ENCODE measurements around the gene CELSR1. TPM values are rescaled to one million over a fixed set of nuclear protein-coding genes. Genes with fewer than 3 reads are reported as not detected.

Gene CELSR1
- total and polyA plus RNA-seq, 2 donors (not counting 1 experiment from before 2014, with no cell fraction given) = 0.07 to 1.8 TPM

DNA sequence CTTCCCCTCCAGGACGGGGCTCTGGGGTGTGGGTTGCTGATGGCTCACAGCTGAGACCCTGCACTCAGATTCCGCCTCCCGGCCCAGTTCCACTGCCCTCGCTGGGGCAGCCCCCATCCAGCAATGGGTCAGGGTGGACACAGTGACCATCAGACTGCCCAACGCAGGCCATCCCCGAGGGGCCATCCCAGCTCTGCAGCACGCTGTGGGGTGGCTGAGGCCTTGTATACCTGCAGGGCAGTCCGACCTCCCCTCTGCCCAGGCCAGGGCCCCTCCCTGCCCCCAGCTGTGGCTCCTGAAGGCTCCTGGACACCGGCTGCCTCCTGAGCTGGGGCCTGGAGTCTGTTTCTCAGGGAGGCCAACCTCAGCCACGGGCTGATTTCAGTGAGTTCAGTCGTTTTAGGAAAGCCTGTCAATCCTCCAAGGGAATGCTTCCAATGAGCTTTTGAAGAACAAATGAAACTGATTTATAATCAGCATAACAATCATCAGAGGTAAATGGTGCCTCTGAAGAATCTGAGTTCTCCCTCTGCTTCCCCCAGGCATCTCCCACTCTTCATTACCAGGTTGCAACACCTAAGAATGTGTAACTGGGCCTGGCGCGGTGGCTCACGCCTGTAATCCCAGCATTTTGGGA is 95.1 kb downstream of the CELSR1 start:
- no peak overlapping the region for H2AFZ ChIP-seq (ENCODE audit: low read length)
- no peak overlapping the region for H3K4me3 ChIP-seq (replicated peaks in 1 of 4; ENCODE audit: control extremely low read depth in 1 of 4, insufficient read depth in 1 of 4, low read depth in 3 of 4, low read length in 4 of 4)
- no peaks in the 10 kb centered on the region for H3K9me3 ChIP-seq (ENCODE audit: control insufficient read depth, insufficient read depth, low read depth, low read length)
- H3K4me2 ChIP-seq (ENCODE audit: extremely low read depth, insufficient read depth, low read length) = no peak overlapping the region
- H3K36me3 ChIP-seq (ENCODE audit: control insufficient read depth, insufficient read depth, low read length) = no peaks in the 10 kb centered on the region
- TF ChIP-seq, protein P1, sequence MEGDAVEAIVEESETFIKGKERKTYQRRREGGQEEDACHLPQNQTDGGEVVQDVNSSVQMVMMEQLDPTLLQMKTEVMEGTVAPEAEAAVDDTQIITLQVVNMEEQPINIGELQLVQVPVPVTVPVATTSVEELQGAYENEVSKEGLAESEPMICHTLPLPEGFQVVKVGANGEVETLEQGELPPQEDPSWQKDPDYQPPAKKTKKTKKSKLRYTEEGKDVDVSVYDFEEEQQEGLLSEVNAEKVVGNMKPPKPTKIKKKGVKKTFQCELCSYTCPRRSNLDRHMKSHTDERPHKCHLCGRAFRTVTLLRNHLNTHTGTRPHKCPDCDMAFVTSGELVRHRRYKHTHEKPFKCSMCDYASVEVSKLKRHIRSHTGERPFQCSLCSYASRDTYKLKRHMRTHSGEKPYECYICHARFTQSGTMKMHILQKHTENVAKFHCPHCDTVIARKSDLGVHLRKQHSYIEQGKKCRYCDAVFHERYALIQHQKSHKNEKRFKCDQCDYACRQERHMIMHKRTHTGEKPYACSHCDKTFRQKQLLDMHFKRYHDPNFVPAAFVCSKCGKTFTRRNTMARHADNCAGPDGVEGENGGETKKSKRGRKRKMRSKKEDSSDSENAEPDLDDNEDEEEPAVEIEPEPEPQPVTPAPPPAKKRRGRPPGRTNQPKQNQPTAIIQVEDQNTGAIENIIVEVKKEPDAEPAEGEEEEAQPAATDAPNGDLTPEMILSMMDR (conservative IDR thresholded peaks at IDR 0.05 in 1 of 2, IDR thresholded peaks at IDR 0.05 in 1 of 2; ENCODE audit: low read depth in 1 of 2, low read length in 2 of 2) = no peak
- no peak for TF ChIP-seq EZH2 (IDR thresholded peaks at IDR 0.05; ENCODE audit: low read length, missing control alignments)
- H4K20me1 ChIP-seq (ENCODE audit: control insufficient read depth, extremely low read depth, insufficient read depth, low read length) = no peaks in the 10 kb centered on the region
- H3K4me1 ChIP-seq (ENCODE audit: control insufficient read depth, extremely low read depth, insufficient read depth, low read length) = no peaks in the 10 kb centered on the region
- H3K79me2 ChIP-seq (ENCODE audit: control insufficient read depth, insufficient read depth, low read length) = no peaks in the 10 kb centered on the region
- no peaks in the 10 kb centered on the region for H3K27me3 ChIP-seq (ENCODE audit: control insufficient read depth, insufficient read depth, low read length)
- H3K9ac ChIP-seq (ENCODE audit: insufficient read depth, low read length) = no peak overlapping the region
- DNase-seq (ENCODE audit: low read depth in 2 of 2) = no peak
- H3K27ac ChIP-seq (ENCODE audit: insufficient read depth, low read length) = no peak overlapping the region

DNA sequence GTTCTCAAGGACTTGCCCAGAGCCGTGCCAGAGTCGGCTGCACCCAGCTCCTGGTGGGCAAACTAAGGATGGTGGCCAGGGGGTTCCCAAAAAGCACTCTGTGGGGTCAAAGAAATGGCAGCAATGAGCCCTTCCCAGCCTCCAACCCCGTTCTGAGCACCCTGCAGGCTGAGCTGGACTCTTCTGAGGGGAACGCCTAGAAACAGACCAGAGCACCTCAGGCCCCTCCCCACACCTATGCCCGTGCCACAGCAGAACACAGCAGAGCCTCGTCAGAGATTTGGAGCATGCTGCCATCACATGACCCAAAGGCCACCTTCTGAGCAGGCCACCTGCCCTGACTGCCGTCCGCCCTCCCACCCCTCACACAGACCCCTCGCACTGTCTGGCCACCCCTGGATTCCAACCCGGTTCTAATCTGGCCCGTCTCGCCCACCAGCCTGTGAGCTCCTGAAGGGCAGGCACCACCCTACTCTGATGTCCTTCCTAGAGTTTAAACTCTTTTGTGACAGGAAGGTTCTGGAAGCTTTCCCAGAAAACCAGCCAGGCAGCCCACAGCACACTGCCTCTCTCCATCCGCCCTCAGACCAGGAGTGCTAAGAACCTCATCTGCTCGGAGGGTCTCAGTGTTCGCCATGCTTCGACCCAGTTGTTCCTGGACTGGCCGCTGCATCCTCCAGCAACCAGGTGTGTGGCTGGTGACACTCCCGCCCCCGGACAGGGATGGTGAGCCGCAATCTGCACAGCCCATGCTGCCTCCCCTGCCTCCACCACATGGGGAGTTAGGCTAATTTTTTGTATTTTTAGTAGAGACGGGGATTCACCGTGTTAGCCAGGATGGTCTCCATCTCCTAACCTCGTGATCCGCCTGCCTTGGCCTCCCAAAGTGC is 97.6 kb downstream of the CELSR1 start:
- Histone ChIP-seq H2AFZ (ENCODE audit: low read length) (no peak overlapping the region), H3K9me3 (ENCODE audit: control insufficient read depth, insufficient read depth, low read depth, low read length) (no peaks in the 10 kb centered on the region), H3K9ac (ENCODE audit: insufficient read depth, low read length) (no peak overlapping the region), H3K4me2 (ENCODE audit: extremely low read depth, insufficient read depth, low read length) (no peak overlapping the region), H3K36me3 (ENCODE audit: control insufficient read depth, insufficient read depth, low read length) (no peaks in the 10 kb centered on the region), H4K20me1 (ENCODE audit: control insufficient read depth, extremely low read depth, insufficient read depth, low read length) (no peaks in the 10 kb centered on the region), H3K79me2 (ENCODE audit: control insufficient read depth, insufficient read depth, low read length) (no peaks in the 10 kb centered on the region), H3K27ac (ENCODE audit: insufficient read depth, low read length) (no peak overlapping the region), H3K27me3 (ENCODE audit: control insufficient read depth, insufficient read depth, low read length) (no peaks in the 10 kb centered on the region), H3K4me3 (replicated peaks in 1 of 4; ENCODE audit: control extremely low read depth in 1 of 4, insufficient read depth in 1 of 4, low read depth in 3 of 4, low read length in 4 of 4) (no peak overlapping the region), H3K4me1 (ENCODE audit: control insufficient read depth, extremely low read depth, insufficient read depth, low read length) (no peaks in the 10 kb centered on the region)
- TF ChIP-seq, protein P1 (conservative IDR thresholded peaks at IDR 0.05 in 1 of 2, IDR thresholded peaks at IDR 0.05 in 1 of 2; ENCODE audit: low read depth in 1 of 2, low read length in 2 of 2) = no peak
- no peak for TF ChIP-seq EZH2 (IDR thresholded peaks at IDR 0.05; ENCODE audit: low read length, missing control alignments)
- no peak for DNase-seq (ENCODE audit: low read depth in 2 of 2)

DNA sequence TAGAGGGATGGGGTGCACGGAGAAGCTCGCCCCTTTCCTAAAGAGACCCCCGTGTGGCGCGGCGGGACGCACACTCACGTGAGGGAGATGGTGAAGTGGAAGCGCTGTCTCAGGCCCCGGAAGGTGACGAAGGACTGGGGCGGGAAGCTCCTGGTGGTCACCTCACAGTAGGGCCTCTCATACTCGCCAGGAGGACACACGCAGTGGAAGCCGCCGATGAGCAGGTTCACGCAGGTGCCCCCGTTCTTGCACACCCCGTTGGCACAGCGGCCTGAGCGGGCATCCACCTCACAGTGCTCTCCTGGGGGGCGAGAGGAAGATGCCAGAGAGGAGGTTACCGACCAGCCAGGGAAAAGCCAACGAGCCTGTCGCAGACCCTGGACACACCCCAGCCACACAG is 98.3 kb downstream of the CELSR1 start:
- H3K9me3 ChIP-seq (ENCODE audit: control insufficient read depth, insufficient read depth, low read depth, low read length) = no peaks in the 10 kb centered on the region
- H3K36me3 ChIP-seq (ENCODE audit: control insufficient read depth, insufficient read depth, low read length) = no peaks in the 10 kb centered on the region
- H3K27ac ChIP-seq (ENCODE audit: insufficient read depth, low read length) = no peak overlapping the region
- H3K79me2 ChIP-seq (ENCODE audit: control insufficient read depth, insufficient read depth, low read length) = no peaks in the 10 kb centered on the region
- H3K4me2 ChIP-seq (ENCODE audit: extremely low read depth, insufficient read depth, low read length) = no peak overlapping the region
- no peaks in the 10 kb centered on the region for H3K27me3 ChIP-seq (ENCODE audit: control insufficient read depth, insufficient read depth, low read length)
- H4K20me1 ChIP-seq (ENCODE audit: control insufficient read depth, extremely low read depth, insufficient read depth, low read length) = no peaks in the 10 kb centered on the region
- DNase-seq (ENCODE audit: low read depth in 2 of 2) = no peak
- no peak overlapping the region for H3K4me3 ChIP-seq (replicated peaks in 1 of 4; ENCODE audit: control extremely low read depth in 1 of 4, insufficient read depth in 1 of 4, low read depth in 3 of 4, low read length in 4 of 4)
- no peaks in the 10 kb centered on the region for H3K4me1 ChIP-seq (ENCODE audit: control insufficient read depth, extremely low read depth, insufficient read depth, low read length)
- H2AFZ ChIP-seq (ENCODE audit: low read length) = no peak overlapping the region
- TF ChIP-seq, protein P1 (conservative IDR thresholded peaks at IDR 0.05 in 1 of 2, IDR thresholded peaks at IDR 0.05 in 1 of 2; ENCODE audit: low read depth in 1 of 2, low read length in 2 of 2) = no peak
- no peak for TF ChIP-seq EZH2 (IDR thresholded peaks at IDR 0.05; ENCODE audit: low read length, missing control alignments)
- H3K9ac ChIP-seq (ENCODE audit: insufficient read depth, low read length) = no peak overlapping the region
